ENCODE results near the gene PAPSS2.

PAPSS2 gene

GRCh38 chr10:87669752-87670151, 10.1 kb downstream of the PAPSS2 start:
- no peak for DNase-seq (ENCODE audit: extremely low read depth, low read depth)
- H3K4me3 ChIP-seq (replicated peaks; ENCODE audit: low read depth, low read length) = no peak overlapping the region
- TF ChIP-seq CTCF (IDR thresholded peaks at IDR 0.05; ENCODE audit: low read depth, low read length, missing control alignments) = no peak

GRCh38 chr10:87670586-87670985, 10.9 kb downstream of the PAPSS2 start:
- no peak for DNase-seq (ENCODE audit: extremely low read depth, low read depth)
- H3K4me3 ChIP-seq (replicated peaks; ENCODE audit: low read depth, low read length) = no peak overlapping the region
- no peak for TF ChIP-seq CTCF (IDR thresholded peaks at IDR 0.05; ENCODE audit: low read depth, low read length, missing control alignments)

DNA sequence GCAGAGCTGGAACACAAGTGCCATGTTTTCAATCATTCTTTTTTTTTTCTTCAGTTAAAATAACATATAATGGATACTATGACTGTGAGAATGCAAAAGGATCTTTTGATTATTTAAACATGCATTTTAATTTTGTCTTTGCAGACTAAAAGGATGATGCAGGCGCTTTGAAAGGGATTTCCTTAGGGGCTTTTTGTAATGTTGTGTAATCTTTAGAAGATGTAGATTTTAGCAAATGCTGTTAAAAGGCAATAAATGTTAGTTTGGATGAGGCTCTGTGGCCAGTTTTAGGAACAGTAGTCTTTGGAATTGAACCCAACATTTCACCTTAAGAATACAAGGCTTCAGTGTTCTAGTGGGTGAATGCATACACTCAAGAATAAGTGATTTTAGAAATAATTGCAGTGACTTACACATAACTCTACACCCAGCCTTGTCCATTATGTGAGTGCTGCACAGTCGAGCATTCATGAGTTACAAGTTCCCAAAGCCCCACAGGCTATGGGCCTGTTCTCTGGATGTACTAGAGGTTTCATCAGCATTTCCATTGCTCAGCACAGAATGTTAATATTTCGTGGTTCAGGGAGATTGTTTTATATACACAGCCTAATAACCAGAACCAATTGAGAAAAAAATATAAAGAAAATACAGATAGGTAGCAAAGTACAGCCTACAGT, 11.6 kb downstream of the PAPSS2 start:
- no peak for TF ChIP-seq CTCF (IDR thresholded peaks at IDR 0.05; ENCODE audit: low read depth, low read length, missing control alignments)
- no peak overlapping the region for H3K4me3 ChIP-seq (replicated peaks; ENCODE audit: low read depth, low read length)
- no peak for DNase-seq (ENCODE audit: extremely low read depth, low read depth)

- no peak for DNase-seq (ENCODE audit: extremely low read depth, low read depth)
- H3K4me3 ChIP-seq (replicated peaks; ENCODE audit: low read depth, low read length) = no peak overlapping the region
- TF ChIP-seq CTCF (IDR thresholded peaks at IDR 0.05; ENCODE audit: low read depth, low read length, missing control alignments) = no peak
Measured at GRCh38 chr10:87672551-87672950, 12.9 kb downstream of the PAPSS2 start.

DNA sequence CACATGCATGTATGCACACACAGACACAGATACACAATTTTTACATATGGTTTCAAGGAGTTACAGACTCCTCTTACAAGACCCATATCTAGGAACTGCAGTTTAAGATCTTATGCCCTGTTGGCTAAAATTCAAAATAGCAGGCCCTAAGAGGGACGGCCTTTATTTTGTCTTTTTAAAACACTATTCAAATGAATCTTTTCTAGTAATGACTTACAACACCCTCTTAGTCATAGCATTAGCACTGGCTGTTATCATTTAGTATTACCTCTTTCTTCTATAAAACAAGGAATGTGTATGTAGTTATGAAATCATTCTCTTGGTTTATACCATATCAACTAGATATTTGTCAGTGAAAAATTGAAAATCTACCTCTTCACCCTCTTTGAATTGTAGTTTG, 15.3 kb downstream of the PAPSS2 start:
- DNase-seq (ENCODE audit: extremely low read depth, low read depth) = no peak
- no peak for TF ChIP-seq CTCF (IDR thresholded peaks at IDR 0.05; ENCODE audit: low read depth, low read length, missing control alignments)

GRCh38 chr10:87675396-87676376, 16.0 kb downstream of the PAPSS2 start:
- no peak for DNase-seq (ENCODE audit: extremely low read depth, low read depth)
- TF ChIP-seq CTCF (IDR thresholded peaks at IDR 0.05; ENCODE audit: low read depth, low read length, missing control alignments) = no peak
- no peak overlapping the region for H3K4me3 ChIP-seq (replicated peaks; ENCODE audit: low read depth, low read length)

More for the DNA sequence above, 15.3 kb downstream of the PAPSS2 start:
- H3K4me3 ChIP-seq (replicated peaks; ENCODE audit: low read depth, low read length) = no peak overlapping the region

Measured in HFF-Myc (cell line).